Trophoblast cell (in vitro differentiated cells and primary cell): ENCODE results near the gene TCERG1L.
A peak's percentile ranks its signal among the peaks of the same experiment; 100 is the strongest.

Experiments
- DNase-seq, 2 donors: peaks; one replicate each; pipeline ENCODE4 v3.0.0-alpha.2; 2016
- H2AFZ ChIP-seq: 2 replicates; pipeline ENCODE4 v1.6.1; 2013; ENCODE audit warnings: low read length, moderate library complexity, mild to moderate bottlenecking; ENCODE audit not compliant: insufficient read depth, poor library complexity
- H2AK5ac ChIP-seq: 2 replicates; pipeline ENCODE4 v1.6.1; 2013; ENCODE audit warnings: mild to moderate bottlenecking, low read length
- H2BK120ac ChIP-seq: 2 replicates; pipeline ENCODE4 v1.6.1; 2013; ENCODE audit warnings: low read length, mild to moderate bottlenecking, moderate library complexity; ENCODE audit not compliant: insufficient read depth, poor library complexity
- H2BK12ac ChIP-seq: 2 replicates; pipeline ENCODE4 v1.6.1; 2013; ENCODE audit warnings: mild to moderate bottlenecking, low read length, moderate library complexity
- H2BK5ac ChIP-seq: 2 replicates; pipeline ENCODE4 v1.6.1; 2013; ENCODE audit warnings: low read length, low read depth, moderate library complexity, mild to moderate bottlenecking; ENCODE audit not compliant: poor library complexity
- H3K14ac ChIP-seq: 2 replicates; pipeline ENCODE4 v1.6.1; 2013; ENCODE audit warnings: mild to moderate bottlenecking, low read length
- H3K18ac ChIP-seq: 2 replicates; pipeline ENCODE4 v1.6.1; 2013; ENCODE audit warnings: mild to moderate bottlenecking, low read length
- H3K23ac ChIP-seq: 2 replicates; pipeline ENCODE4 v1.6.1; 2013; ENCODE audit warnings: low read length
- H3K27ac ChIP-seq: 2 replicates; pipeline ENCODE4 v1.5.1; 2013; ENCODE audit warnings: low read depth, mild to moderate bottlenecking, inconsistent platforms, low read length, moderate library complexity
- H3K27me3 ChIP-seq: 2 replicates; pipeline ENCODE4 v1.6.1; 2013; ENCODE audit warnings: inconsistent platforms, mild to moderate bottlenecking, low read length, moderate library complexity; ENCODE audit not compliant: insufficient read depth
- H3K36me3 ChIP-seq, 2 experiments: 1 replicate in 1 of 2; 2 replicates in 1 of 2; pipeline ENCODE4 v1.6.1; 2013; ENCODE audit warnings: low read length in 2 of 2, mild to moderate bottlenecking in 2 of 2, moderate library complexity in 1 of 2; ENCODE audit not compliant: insufficient read depth in 2 of 2, control insufficient read depth in 1 of 2
- H3K4ac ChIP-seq: 2 replicates; pipeline ENCODE4 v1.6.1; 2013; ENCODE audit warnings: low read depth, mild to moderate bottlenecking, low read length, moderate library complexity
- H3K4me1 ChIP-seq, 2 experiments: 1 replicate in 1 of 2; 2 replicates in 1 of 2; pipeline ENCODE4 v1.6.1; 2013; ENCODE audit warnings: low read length in 2 of 2, mild to moderate bottlenecking in 2 of 2, moderate library complexity in 1 of 2; ENCODE audit not compliant: insufficient read depth in 2 of 2, control insufficient read depth in 1 of 2
- H3K4me2 ChIP-seq: 2 replicates; pipeline ENCODE4 v1.6.1; 2013; ENCODE audit warnings: inconsistent platforms, mild to moderate bottlenecking, low read length, moderate library complexity
- H3K4me3 ChIP-seq: 2 replicates; pipeline ENCODE4 v1.5.1; 2013; ENCODE audit warnings: mild to moderate bottlenecking, low read depth, low read length, inconsistent platforms
- H3K79me1 ChIP-seq: one replicate; pipeline ENCODE4 v1.6.1; 2013; ENCODE audit warnings: low read length
- H3K79me2 ChIP-seq: 2 replicates; pipeline ENCODE4 v1.6.1; 2013; ENCODE audit warnings: low read length, mild to moderate bottlenecking; ENCODE audit not compliant: control insufficient read depth, insufficient read depth, poor library complexity
- H3K9ac ChIP-seq: 2 replicates; pipeline ENCODE4 v1.6.1; 2013; ENCODE audit warnings: mild to moderate bottlenecking, low read length
- H3K9me3 ChIP-seq: 2 replicates; pipeline ENCODE4 v1.6.1; 2013; ENCODE audit warnings: low read depth, mild to moderate bottlenecking, control low read depth, inconsistent platforms, low read length; ENCODE audit not compliant: insufficient read depth
- H4K12ac ChIP-seq: 2 replicates; pipeline ENCODE4 v1.6.1; 2013; ENCODE audit warnings: low read depth, mild to moderate bottlenecking, low read length, moderate library complexity
- H4K8ac ChIP-seq: 2 replicates; pipeline ENCODE4 v1.6.1; 2013; ENCODE audit warnings: low read depth, mild to moderate bottlenecking, low read length, moderate library complexity
- H4K91ac ChIP-seq: one replicate; pipeline ENCODE4 v1.6.1; 2013; ENCODE audit warnings: low read depth, mild to moderate bottlenecking, low read length, moderate library complexity
- WGBS: extraction: QIAGEN DNeasy Blood & Tissue Kit; methylation state at CpG from one replicate; pipeline ENCODE4 v1.1.7; 2013; ENCODE audit warnings: missing lambda C conversion rate; ENCODE audit not compliant: insufficient read length, insufficient coverage; ENCODE audit errors: extremely low coverage; 5-methylcytosine and 5-hydroxymethylcytosine counted together

TCERG1L gene

DNA sequence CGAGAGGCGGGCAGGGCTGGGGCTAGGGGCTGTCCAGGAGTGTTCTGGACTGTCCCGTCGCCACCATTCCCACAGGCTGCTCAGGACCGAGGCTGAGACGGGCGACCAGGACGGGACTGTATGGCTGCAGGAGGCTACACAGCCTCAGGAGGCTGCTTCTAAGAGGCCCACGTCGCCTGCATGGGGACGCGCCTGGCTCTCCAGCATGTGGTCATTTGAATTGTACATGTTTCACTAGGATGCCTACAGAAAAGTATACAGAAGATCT is 216.3 kb downstream of the TCERG1L start:
- Histone ChIP-seq H2AK5ac (peak overlapping the region; percentile 100), H3K4ac (peak overlapping the region; percentile 96)

DNA sequence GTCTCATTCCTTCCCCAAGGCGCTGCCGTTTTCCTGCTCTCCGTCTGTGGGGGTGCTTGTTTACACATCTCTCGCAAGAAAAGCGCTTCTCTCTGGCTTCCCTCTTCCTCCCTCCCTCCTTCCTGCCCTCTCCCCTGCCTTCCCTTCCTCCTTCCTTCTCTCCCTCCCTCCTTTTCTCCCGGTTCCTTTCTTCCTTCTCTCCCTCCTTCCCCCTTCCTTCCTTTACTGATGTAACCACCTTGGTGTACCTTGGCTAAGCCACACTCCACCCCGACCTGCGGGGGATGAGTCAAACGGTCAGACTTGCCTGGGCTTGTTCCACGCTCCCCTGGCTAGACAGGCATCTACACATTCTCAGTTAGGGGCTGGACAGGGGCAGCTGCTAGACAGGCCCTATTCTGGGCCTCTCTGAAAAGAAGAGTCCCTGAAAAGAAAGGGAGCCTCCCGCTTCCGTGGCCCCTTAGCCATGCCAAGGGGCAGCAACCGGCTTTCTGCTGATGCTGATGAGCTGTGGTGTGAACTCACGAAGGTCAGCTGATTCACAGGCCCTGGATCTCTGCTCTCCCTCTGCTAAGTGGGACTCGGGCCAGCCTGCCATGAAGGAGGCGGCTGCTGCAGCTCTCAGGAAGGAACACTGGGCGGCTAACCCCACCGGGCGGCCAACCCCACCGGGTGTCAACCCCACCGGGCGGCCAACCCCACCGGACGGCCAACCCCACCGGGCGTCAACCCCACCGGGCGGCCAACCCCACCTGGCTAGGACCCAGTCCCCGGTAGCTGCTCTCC is 216.8 kb downstream of the TCERG1L start:
- peak overlapping the region; percentile 96 for H3K27ac ChIP-seq
- H3K4me3 ChIP-seq, result no peak overlapping the region
- peak overlapping the region; percentile 92 for H2AFZ ChIP-seq
- H2AK5ac ChIP-seq, result peak overlapping the region; percentile 100
- H3K79me2 ChIP-seq, result peaks cover 9% of the 10 kb centered on the region
- peak overlapping the region; percentile 93 for H4K12ac ChIP-seq
- WGBS, result no CpG with 5 or more reads among the region's 29 CpGs
- peak overlapping the region; percentile 98 for H4K8ac ChIP-seq
- peaks cover 2% of the 10 kb centered on the region in 2 experiments for H3K36me3 ChIP-seq
- H3K4me2 ChIP-seq, result no peak overlapping the region
- peak overlapping the region; percentile 96 for H3K4ac ChIP-seq
- DNase-seq, result peak; percentile 73 to 88
- H2BK12ac ChIP-seq, result peak overlapping the region; percentile 100
- H3K18ac ChIP-seq, result peak overlapping the region; percentile 99
- peaks cover 18 to 23% of the 10 kb centered on the region in 2 experiments for H3K4me1 ChIP-seq
- H4K91ac ChIP-seq, result peak overlapping the region; percentile 100
- peak overlapping the region; percentile 100 for H3K14ac ChIP-seq
- H3K23ac ChIP-seq, result no peak overlapping the region
- no peak overlapping the region for H3K9ac ChIP-seq
- peaks cover 25% of the 10 kb centered on the region for H3K79me1 ChIP-seq
- peak overlapping the region; percentile 99 for H2BK5ac ChIP-seq
- peak overlapping the region; percentile 100 for H2BK120ac ChIP-seq
- H3K27me3 ChIP-seq, result no peaks in the 10 kb centered on the region
- H3K9me3 ChIP-seq, result no peaks in the 10 kb centered on the region

More for the DNA sequence above, 216.3 kb downstream of the TCERG1L start:
- H4K8ac ChIP-seq, result peak overlapping the region; percentile 98
- no peaks in the 10 kb centered on the region for H3K27me3 ChIP-seq
- H3K9me3 ChIP-seq, result no peaks in the 10 kb centered on the region
- H2AFZ ChIP-seq, result peak overlapping the region; percentile 92
- peak overlapping the region; percentile 99 for H2BK5ac ChIP-seq
- H3K4me2 ChIP-seq, result no peak overlapping the region
- H3K4me1 ChIP-seq, result peaks cover 18 to 23% of the 10 kb centered on the region in 2 experiments
- no peak overlapping the region for H3K9ac ChIP-seq
- WGBS, result no CpG with 5 or more reads among the region's 12 CpGs
- peak in 1 of 2 donors; percentile 38 for DNase-seq
- H2BK12ac ChIP-seq, result peak overlapping the region; percentile 100
- peak overlapping the region; percentile 93 for H4K12ac ChIP-seq
- no peak overlapping the region for H3K4me3 ChIP-seq
- peak overlapping the region; percentile 100 for H4K91ac ChIP-seq
- H2BK120ac ChIP-seq, result peak overlapping the region; percentile 100
- H3K36me3 ChIP-seq, result peaks cover 2% of the 10 kb centered on the region in 2 experiments
- H3K23ac ChIP-seq, result no peak overlapping the region
- peaks cover 9% of the 10 kb centered on the region for H3K79me2 ChIP-seq
- H3K79me1 ChIP-seq, result peaks cover 25% of the 10 kb centered on the region
- peak overlapping the region; percentile 96 for H3K27ac ChIP-seq
- peak overlapping the region; percentile 100 for H3K14ac ChIP-seq
- peak overlapping the region; percentile 99 for H3K18ac ChIP-seq

DNA sequence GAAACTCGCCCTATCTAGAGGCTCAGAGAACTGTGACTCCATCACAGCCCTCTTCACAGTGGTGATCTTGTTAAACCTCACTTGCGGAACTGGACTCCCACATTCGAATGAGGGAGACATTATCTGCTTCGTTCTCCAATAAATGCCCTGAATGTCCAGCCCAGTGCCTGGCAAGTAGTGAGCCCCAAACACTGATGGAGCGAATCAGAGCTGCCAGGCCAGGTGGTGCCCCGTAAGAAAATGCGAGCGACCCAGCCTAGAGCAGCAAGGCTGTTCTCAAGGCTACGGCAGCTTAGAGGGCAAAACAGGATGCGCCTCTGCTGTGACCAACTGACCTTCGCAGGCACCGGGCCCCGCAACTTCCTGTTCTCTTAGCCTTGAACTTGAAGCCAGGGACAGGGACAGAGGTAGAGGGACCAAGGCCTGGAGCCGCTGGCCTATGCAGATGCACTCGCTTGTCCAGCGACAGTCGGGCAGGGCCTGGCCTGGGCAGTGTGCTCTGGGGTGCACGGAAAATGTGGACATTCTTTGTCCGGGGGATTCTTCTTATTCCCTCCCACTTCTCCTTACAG is 217.6 kb downstream of the TCERG1L start:
- Histone ChIP-seq H3K79me2 (peaks cover 9% of the 10 kb centered on the region), H3K4me3 (no peak overlapping the region), H2BK120ac (peak overlapping the region; percentile 89), H3K27me3 (no peaks in the 10 kb centered on the region), H3K4me1 (peaks cover 17 to 20% of the 10 kb centered on the region in 2 experiments), H4K8ac (peak overlapping the region; percentile 73), H4K12ac (no peak overlapping the region), H2BK5ac (peak overlapping the region; percentile 91), H3K23ac (no peak overlapping the region), H2AFZ (peak overlapping the region; percentile 15), H3K27ac (no peak overlapping the region), H3K4ac (peak overlapping the region; percentile 68), H2AK5ac (peak overlapping the region; percentile 97), H3K18ac (peak overlapping the region; percentile 86), H4K91ac (peak overlapping the region; percentile 98), H2BK12ac (peak overlapping the region; percentile 100), H3K14ac (peak overlapping the region; percentile 90), H3K79me1 (peaks cover 25% of the 10 kb centered on the region), H3K36me3 (peaks cover 2% of the 10 kb centered on the region in 2 experiments), H3K9ac (no peak overlapping the region), H3K4me2 (no peak overlapping the region), H3K9me3 (no peaks in the 10 kb centered on the region)
- WGBS, result no CpG with 5 or more reads among the region's 19 CpGs
- no peak for DNase-seq

- Histone ChIP-seq H3K36me3 (peaks cover 2% of the 10 kb centered on the region in 2 experiments), H4K8ac (peak overlapping the region; percentile 73), H3K79me2 (peaks cover 9% of the 10 kb centered on the region), H2BK5ac (peak overlapping the region; percentile 14), H3K14ac (peak overlapping the region; percentile 29), H2BK120ac (peak overlapping the region; percentile 89), H3K4me2 (no peak overlapping the region), H2AFZ (no peak overlapping the region), H3K27me3 (no peaks in the 10 kb centered on the region), H3K9ac (no peak overlapping the region), H3K27ac (no peak overlapping the region), H3K18ac (peak overlapping the region; percentile 24), H3K4me1 (peaks cover 12 to 16% of the 10 kb centered on the region in 2 experiments), H3K23ac (no peak overlapping the region), H4K91ac (peak overlapping the region; percentile 98), H3K4me3 (no peak overlapping the region), H3K4ac (peak overlapping the region; percentile 16), H2AK5ac (peak overlapping the region; percentile 97), H4K12ac (no peak overlapping the region), H2BK12ac (peak overlapping the region; percentile 100), H3K79me1 (peaks cover 25% of the 10 kb centered on the region), H3K9me3 (no peaks in the 10 kb centered on the region)
- no CpG with 5 or more reads among the region's 14 CpGs for WGBS
- no peak for DNase-seq
These were observed 218.2 kb downstream of the TCERG1L start for GRCh38 chr10:131093346-131093745.
